Measurements from ENCODE around the gene BRD4.

Gene BRD4

DNA sequence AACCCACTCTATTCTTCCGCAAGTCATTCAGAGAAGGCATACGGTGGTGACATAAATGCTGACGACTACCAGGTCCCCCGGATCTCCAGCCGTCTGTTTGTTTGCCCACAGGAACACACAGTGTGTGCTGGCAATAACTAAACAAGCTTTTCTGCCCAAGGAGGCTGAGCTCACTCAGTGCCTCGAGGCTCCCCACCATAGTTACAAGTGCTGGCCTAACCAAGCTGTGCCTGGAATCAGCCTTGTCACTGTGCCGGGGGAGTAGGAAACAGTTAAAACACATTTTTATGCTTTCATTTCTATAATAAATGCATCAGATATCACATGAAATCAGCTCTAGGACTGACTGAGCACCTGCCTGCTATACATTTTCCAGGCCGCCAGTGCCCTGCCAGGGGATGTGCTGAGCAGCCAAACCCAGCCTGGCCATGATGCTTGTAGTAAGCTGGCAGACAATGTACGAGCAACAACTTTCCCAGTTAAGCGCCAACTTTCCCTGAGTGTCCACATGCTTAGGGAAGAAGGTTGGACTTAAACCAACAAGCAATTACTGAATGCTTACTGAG is 28.1 kb downstream of the BRD4 start:
- H3K36me3 ChIP-seq (ENCODE audit: control insufficient read depth in 2 of 2, insufficient read depth in 1 of 2, low read length in 2 of 2): no peaks in the 10 kb centered on the region; a peak in 1 of 3 replicates
- H3K4me1 ChIP-seq (ENCODE audit: control insufficient read depth, insufficient read depth, low read length): peaks cover 24% of the 10 kb centered on the region
- ChIA-PET CTCF (interaction anchor here (0.6 to 1.0 kb wide), 3 partner anchors 24 to 212 kb away, joined by 3 to 4 read pairs (median 3); no protein-coding TSS in a partner anchor), POLR2A (interaction anchor here (1.0 to 1.2 kb wide), 3 partner anchors 13 to 36 kb away, joined by 3 to 4 read pairs (median 4); partner anchors contain the start of gene BRD4)
- no peaks in the 10 kb centered on the region for H3K9me3 ChIP-seq (ENCODE audit: control insufficient read depth, insufficient read depth, low read depth, low read length)
- H3K27ac ChIP-seq (ENCODE audit: extremely low read depth, low read depth, low read length): no peak overlapping the region
- no peak overlapping the region for H3K4me3 ChIP-seq (ENCODE audit: low read depth, low read length)
- TF ChIP-seq ZNF426 (tag by site-specific recombination; IDR thresholded peaks at IDR 0.05): no peak
- TF ChIP-seq ZBTB21 (tag by site-specific recombination; IDR thresholded peaks at IDR 0.05): no peak
- TF ChIP-seq SETDB1 (IDR thresholded peaks at IDR 0.05; ENCODE audit: insufficient read length, low read length): no peak
- no peak for TF ChIP-seq ZNF707 (tag by site-specific recombination; IDR thresholded peaks at IDR 0.05)
- TF ChIP-seq, protein P1, sequence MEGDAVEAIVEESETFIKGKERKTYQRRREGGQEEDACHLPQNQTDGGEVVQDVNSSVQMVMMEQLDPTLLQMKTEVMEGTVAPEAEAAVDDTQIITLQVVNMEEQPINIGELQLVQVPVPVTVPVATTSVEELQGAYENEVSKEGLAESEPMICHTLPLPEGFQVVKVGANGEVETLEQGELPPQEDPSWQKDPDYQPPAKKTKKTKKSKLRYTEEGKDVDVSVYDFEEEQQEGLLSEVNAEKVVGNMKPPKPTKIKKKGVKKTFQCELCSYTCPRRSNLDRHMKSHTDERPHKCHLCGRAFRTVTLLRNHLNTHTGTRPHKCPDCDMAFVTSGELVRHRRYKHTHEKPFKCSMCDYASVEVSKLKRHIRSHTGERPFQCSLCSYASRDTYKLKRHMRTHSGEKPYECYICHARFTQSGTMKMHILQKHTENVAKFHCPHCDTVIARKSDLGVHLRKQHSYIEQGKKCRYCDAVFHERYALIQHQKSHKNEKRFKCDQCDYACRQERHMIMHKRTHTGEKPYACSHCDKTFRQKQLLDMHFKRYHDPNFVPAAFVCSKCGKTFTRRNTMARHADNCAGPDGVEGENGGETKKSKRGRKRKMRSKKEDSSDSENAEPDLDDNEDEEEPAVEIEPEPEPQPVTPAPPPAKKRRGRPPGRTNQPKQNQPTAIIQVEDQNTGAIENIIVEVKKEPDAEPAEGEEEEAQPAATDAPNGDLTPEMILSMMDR (tag by site-specific recombination; IDR thresholded peaks at IDR 0.05): no peak
- TF ChIP-seq, protein P2, sequence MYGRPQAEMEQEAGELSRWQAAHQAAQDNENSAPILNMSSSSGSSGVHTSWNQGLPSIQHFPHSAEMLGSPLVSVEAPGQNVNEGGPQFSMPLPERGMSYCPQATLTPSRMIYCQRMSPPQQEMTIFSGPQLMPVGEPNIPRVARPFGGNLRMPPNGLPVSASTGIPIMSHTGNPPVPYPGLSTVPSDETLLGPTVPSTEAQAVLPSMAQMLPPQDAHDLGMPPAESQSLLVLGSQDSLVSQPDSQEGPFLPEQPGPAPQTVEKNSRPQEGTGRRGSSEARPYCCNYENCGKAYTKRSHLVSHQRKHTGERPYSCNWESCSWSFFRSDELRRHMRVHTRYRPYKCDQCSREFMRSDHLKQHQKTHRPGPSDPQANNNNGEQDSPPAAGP (tag by site-specific recombination; IDR thresholded peaks at IDR 0.05): no peak
- no peak for TF ChIP-seq HOXD13 (CRISPR knock-in tag; IDR thresholded peaks at IDR 0.05; ENCODE audit: borderline replicate concordance)
- TF ChIP-seq ZFHX2 (tag by site-specific recombination; conservative IDR thresholded peaks at IDR 0.05): no peak
- TF ChIP-seq ZNF302 (tag by site-specific recombination; IDR thresholded peaks at IDR 0.05; ENCODE audit: low read depth): no peak
- 0 out of 2 replicates have a peak, but pooled peaks have one; percentile 25 for TF ChIP-seq ZNF660 (tag by site-specific recombination; IDR thresholded peaks at IDR 0.05)
- TF ChIP-seq, protein P3, sequence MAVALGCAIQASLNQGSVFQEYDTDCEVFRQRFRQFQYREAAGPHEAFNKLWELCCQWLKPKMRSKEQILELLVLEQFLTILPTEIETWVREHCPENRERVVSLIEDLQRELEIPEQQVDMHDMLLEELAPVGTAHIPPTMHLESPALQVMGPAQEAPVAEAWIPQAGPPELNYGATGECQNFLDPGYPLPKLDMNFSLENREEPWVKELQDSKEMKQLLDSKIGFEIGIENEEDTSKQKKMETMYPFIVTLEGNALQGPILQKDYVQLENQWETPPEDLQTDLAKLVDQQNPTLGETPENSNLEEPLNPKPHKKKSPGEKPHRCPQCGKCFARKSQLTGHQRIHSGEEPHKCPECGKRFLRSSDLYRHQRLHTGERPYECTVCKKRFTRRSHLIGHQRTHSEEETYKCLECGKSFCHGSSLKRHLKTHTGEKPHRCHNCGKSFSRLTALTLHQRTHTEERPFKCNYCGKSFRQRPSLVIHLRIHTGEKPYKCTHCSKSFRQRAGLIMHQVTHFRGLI (tag by site-specific recombination; IDR thresholded peaks at IDR 0.05): no peak
- TF ChIP-seq IKZF3 (tag by site-specific recombination; IDR thresholded peaks at IDR 0.05): peak; percentile 55; the same call in 1 of the 2 replicates
- no peak for TF ChIP-seq GLI2 (tag by site-specific recombination; IDR thresholded peaks at IDR 0.05; ENCODE audit: borderline replicate concordance, low read depth)
- no peak for TF ChIP-seq ZNF404 (tag by site-specific recombination; IDR thresholded peaks at IDR 0.05)
- TF ChIP-seq, protein P4, sequence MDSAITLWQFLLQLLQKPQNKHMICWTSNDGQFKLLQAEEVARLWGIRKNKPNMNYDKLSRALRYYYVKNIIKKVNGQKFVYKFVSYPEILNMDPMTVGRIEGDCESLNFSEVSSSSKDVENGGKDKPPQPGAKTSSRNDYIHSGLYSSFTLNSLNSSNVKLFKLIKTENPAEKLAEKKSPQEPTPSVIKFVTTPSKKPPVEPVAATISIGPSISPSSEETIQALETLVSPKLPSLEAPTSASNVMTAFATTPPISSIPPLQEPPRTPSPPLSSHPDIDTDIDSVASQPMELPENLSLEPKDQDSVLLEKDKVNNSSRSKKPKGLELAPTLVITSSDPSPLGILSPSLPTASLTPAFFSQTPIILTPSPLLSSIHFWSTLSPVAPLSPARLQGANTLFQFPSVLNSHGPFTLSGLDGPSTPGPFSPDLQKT (IDR thresholded peaks at IDR 0.05; ENCODE audit: borderline replicate concordance, low read depth, low read length): no peak
- TF ChIP-seq ZNF211 (tag by site-specific recombination; IDR thresholded peaks at IDR 0.05; ENCODE audit: low read depth): no peak
- TF ChIP-seq ZNF549 (tag by site-specific recombination; IDR thresholded peaks at IDR 0.05): no peak
- TF ChIP-seq, protein P5, sequence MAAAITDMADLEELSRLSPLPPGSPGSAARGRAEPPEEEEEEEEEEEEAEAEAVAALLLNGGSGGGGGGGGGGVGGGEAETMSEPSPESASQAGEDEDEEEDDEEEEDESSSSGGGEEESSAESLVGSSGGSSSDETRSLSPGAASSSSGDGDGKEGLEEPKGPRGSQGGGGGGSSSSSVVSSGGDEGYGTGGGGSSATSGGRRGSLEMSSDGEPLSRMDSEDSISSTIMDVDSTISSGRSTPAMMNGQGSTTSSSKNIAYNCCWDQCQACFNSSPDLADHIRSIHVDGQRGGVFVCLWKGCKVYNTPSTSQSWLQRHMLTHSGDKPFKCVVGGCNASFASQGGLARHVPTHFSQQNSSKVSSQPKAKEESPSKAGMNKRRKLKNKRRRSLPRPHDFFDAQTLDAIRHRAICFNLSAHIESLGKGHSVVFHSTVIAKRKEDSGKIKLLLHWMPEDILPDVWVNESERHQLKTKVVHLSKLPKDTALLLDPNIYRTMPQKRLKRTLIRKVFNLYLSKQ (tag by site-specific recombination; IDR thresholded peaks at IDR 0.05; ENCODE audit: borderline replicate concordance): no peak
- no peak for TF ChIP-seq ZEB2 (tag by site-specific recombination; IDR thresholded peaks at IDR 0.05)
- TF ChIP-seq TCF7L2 (IDR thresholded peaks at IDR 0.05; ENCODE audit: borderline replicate concordance, low read depth, low read length): no peak
- TF ChIP-seq, protein P6, sequence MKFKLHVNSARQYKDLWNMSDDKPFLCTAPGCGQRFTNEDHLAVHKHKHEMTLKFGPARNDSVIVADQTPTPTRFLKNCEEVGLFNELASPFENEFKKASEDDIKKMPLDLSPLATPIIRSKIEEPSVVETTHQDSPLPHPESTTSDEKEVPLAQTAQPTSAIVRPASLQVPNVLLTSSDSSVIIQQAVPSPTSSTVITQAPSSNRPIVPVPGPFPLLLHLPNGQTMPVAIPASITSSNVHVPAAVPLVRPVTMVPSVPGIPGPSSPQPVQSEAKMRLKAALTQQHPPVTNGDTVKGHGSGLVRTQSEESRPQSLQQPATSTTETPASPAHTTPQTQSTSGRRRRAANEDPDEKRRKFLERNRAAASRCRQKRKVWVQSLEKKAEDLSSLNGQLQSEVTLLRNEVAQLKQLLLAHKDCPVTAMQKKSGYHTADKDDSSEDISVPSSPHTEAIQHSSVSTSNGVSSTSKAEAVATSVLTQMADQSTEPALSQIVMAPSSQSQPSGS (tag by site-specific recombination; IDR thresholded peaks at IDR 0.05; ENCODE audit: low read depth): no peak
- TF ChIP-seq ZNF184 (tag by site-specific recombination; IDR thresholded peaks at IDR 0.05): no peak
- no peak for TF ChIP-seq ZNF157 (tag by site-specific recombination; IDR thresholded peaks at IDR 0.05)
- TF ChIP-seq ZFP41 (tag by site-specific recombination; IDR thresholded peaks at IDR 0.05; ENCODE audit: borderline replicate concordance): no peak
- TF ChIP-seq PRDM1 (tag by site-specific recombination; IDR thresholded peaks at IDR 0.05): peak; percentile 79
- peak; percentile 84 for TF ChIP-seq ZBTB20 (tag by site-specific recombination; IDR thresholded peaks at IDR 0.05)
- no peak for TF ChIP-seq ZNF221 (tag by site-specific recombination; IDR thresholded peaks at IDR 0.05; ENCODE audit: borderline replicate concordance)
- no peak for TF ChIP-seq OVOL3 (tag by site-specific recombination; IDR thresholded peaks at IDR 0.05)
- TF ChIP-seq ZNF341 (tag by site-specific recombination; IDR thresholded peaks at IDR 0.05; ENCODE audit: low read depth): peak; percentile 48; the same call in 1 of the 2 replicates
- no peak; the same call in 1 of the 2 replicates for TF ChIP-seq MZF1 (tag by site-specific recombination; IDR thresholded peaks at IDR 0.05; ENCODE audit: borderline replicate concordance)
- peak; percentile 67 for TF ChIP-seq ZNF600 (tag by site-specific recombination; IDR thresholded peaks at IDR 0.05)

Data from HEK293 (cell line).